Keratinocyte (primary cell): ENCODE measurements around the gene CARD11. TPM values are rescaled to one million over a fixed set of nuclear protein-coding genes. Genes with fewer than 3 reads are reported as not detected.

ENCODE experiments used
- DNase-seq: peaks from one replicate; pipeline ENCODE4 v3.0.0-alpha.2; 2011; ENCODE audit warnings: low read depth, missing footprints, low spot score
- FAIRE-seq: peaks from 2 replicates; lab custom pipeline; 2011; peaks lifted over from hg19 to GRCh38; lab: Jason Lieb, UNC
- H2AFZ ChIP-seq: 2 replicates; pipeline ENCODE4 v1.6.0; 2012; ENCODE audit warnings: low read length, control low read depth, inconsistent platforms; ENCODE audit not compliant: control insufficient read depth
- H3K27ac ChIP-seq: 2 replicates; pipeline ENCODE4 v1.5.1; 2011; ENCODE audit warnings: low read length; ENCODE audit not compliant: control insufficient read depth, insufficient read depth
- H3K27me3 ChIP-seq: 3 replicates; pipeline ENCODE4 v1.6.0; 2011; ENCODE audit warnings: low read length; ENCODE audit not compliant: control insufficient read depth, insufficient read depth; ENCODE audit errors: extremely low read depth
- H3K36me3 ChIP-seq, 2 experiments: 2 replicates in 1 of 2; 3 replicates in 1 of 2; pipeline ENCODE4 v1.5.1; 2011; ENCODE audit warnings: low read length in 2 of 2, mild to moderate bottlenecking in 1 of 2; ENCODE audit not compliant: control insufficient read depth in 2 of 2, insufficient read depth in 2 of 2; ENCODE audit errors: extremely low read depth in 1 of 2
- H3K4me1 ChIP-seq: 3 replicates; pipeline ENCODE4 v1.5.1; 2011; ENCODE audit warnings: low read length; ENCODE audit not compliant: control insufficient read depth, insufficient read depth; ENCODE audit errors: extremely low read depth
- H3K4me2 ChIP-seq: 3 replicates; pipeline ENCODE4 v1.6.0; 2011; ENCODE audit warnings: low read depth, low read length; ENCODE audit not compliant: control insufficient read depth, insufficient read depth; ENCODE audit errors: extremely low read depth
- H3K4me3 ChIP-seq, 3 experiments: fragments of 200-600 bp in 1 of 3; sonication (generic) in 1 of 3; 2 replicates in 2 of 3; 3 replicates in 1 of 3; pipeline ENCODE4 v1.5.1; 2011 to 2016; ENCODE audit warnings: low read length in 3 of 3, mild to moderate bottlenecking in 3 of 3, control low read depth in 2 of 3, inconsistent platforms in 1 of 3, low read depth in 1 of 3, mixed read lengths in 1 of 3, mixed run types in 1 of 3, moderate library complexity in 1 of 3; ENCODE audit not compliant: control insufficient read depth in 2 of 3, insufficient read depth in 2 of 3; ENCODE audit errors: extremely low read depth in 1 of 3
- H3K79me2 ChIP-seq: 2 replicates; pipeline ENCODE4 v1.6.0; 2012; ENCODE audit warnings: low read length; ENCODE audit not compliant: control insufficient read depth, insufficient read depth
- H3K9ac ChIP-seq: 3 replicates; pipeline ENCODE4 v1.6.0; 2011; ENCODE audit warnings: low read length; ENCODE audit not compliant: control insufficient read depth, insufficient read depth; ENCODE audit errors: extremely low read depth
- H3K9me1 ChIP-seq: 3 replicates; pipeline ENCODE4 v1.6.0; 2011; ENCODE audit warnings: low read length; ENCODE audit not compliant: control insufficient read depth, insufficient read depth; ENCODE audit errors: extremely low read depth
- H3K9me3 ChIP-seq: 2 replicates; pipeline ENCODE4 v1.5.1; 2012; ENCODE audit warnings: low read depth, low read length; ENCODE audit not compliant: control insufficient read depth
- H4K20me1 ChIP-seq: 3 replicates; pipeline ENCODE4 v1.6.0; 2011; ENCODE audit warnings: low read length; ENCODE audit not compliant: control insufficient read depth, insufficient read depth; ENCODE audit errors: extremely low read depth
- CTCF ChIP-seq, 3 experiments: IDR thresholded peaks in 1 of 3; conservative IDR thresholded peaks in 1 of 3; optimal IDR thresholded peaks in 1 of 3; 2 replicates in 2 of 3; 3 replicates in 1 of 3; pipeline versions ENCODE3 to v1.5.1; 2011; ENCODE audit warnings: low read length in 3 of 3, mild to moderate bottlenecking in 3 of 3, moderate library complexity in 2 of 3, control low read depth in 1 of 3, inconsistent platforms in 1 of 3; ENCODE audit not compliant: insufficient read depth in 2 of 3; ENCODE audit errors: extremely low read depth in 1 of 3
- EZH2 ChIP-seq: IDR thresholded peaks from one replicate; pipeline ENCODE4 v1.6.1; 2012; ENCODE audit warnings: inconsistent platforms, mild to moderate bottlenecking, low read length, moderate library complexity
- dilution Hi-C: fragments of 300-500 bp; cut with MboI; formaldehyde crosslinking; loops from one replicate; pipeline ENCODE4 v1.7.0; 2020; ENCODE audit warnings: low sequenced_read_pairs; ENCODE audit not compliant: extremely low pct_ligation_motif_present
- polyA plus RNA-seq, 5 experiments: library from polyadenylated mRNA; depleted of rRNA in 3 of 5; stranded (reverse) in 3 of 5; stranded (forward) in 1 of 5; unstranded in 1 of 5; fragments of >200 nt; gene quantifications; 1 replicate in 1 of 5; 2 replicates in 3 of 5; 3 replicates in 1 of 5; pipeline versions ENCODE4 v1.2.1 to v1.2.3, GENCODE V29; 2011 to 2012; ENCODE audit warnings: missing spikeins in 2 of 5, low read depth in 1 of 5, low replicate concordance in 1 of 5

Gene CARD11
- polyA plus RNA-seq, 1 donor (not counting 4 experiments of a cell fraction or from before 2014, with no cell fraction given), result 4.3 TPM

GRCh38 chr7:3013975-3014792 lies 29.5 kb downstream of the CARD11 start:
- Histone ChIP-seq H3K27me3 (no peaks in the 10 kb centered on the region), H3K79me2 (no peaks in the 10 kb centered on the region), H3K36me3 (no peaks in the 10 kb centered on the region), H4K20me1 (no peaks in the 10 kb centered on the region), H3K9me1 (no peaks in the 10 kb centered on the region), H3K4me2 (no peak overlapping the region), H3K4me3 (no peak overlapping the region), H3K9ac (no peak overlapping the region), H3K4me1 (no peaks in the 10 kb centered on the region), H3K27ac (no peak overlapping the region), H2AFZ (no peak overlapping the region), H3K9me3 (no peaks in the 10 kb centered on the region)
- DNase-seq, result no peak
- FAIRE-seq, result no peak
- TF ChIP-seq CTCF (optimal IDR thresholded peaks at IDR 0.05 in 1 of 3, IDR thresholded peaks at IDR 0.05 in 1 of 3, conservative IDR thresholded peaks at IDR 0.05 in 1 of 3; ENCODE audit: extremely low read depth in 1 of 3, insufficient read depth in 2 of 3, low read length in 3 of 3), result no peak
- TF ChIP-seq EZH2, result no peak
- dilution Hi-C loops, result no loop called here

- FAIRE-seq (no peak), DNase-seq (no peak)
- H4K20me1 ChIP-seq, result no peaks in the 10 kb centered on the region
- no peaks in the 10 kb centered on the region for H3K9me1 ChIP-seq
- H3K4me1 ChIP-seq, result no peaks in the 10 kb centered on the region
- no peak overlapping the region for H2AFZ ChIP-seq
- no peak overlapping the region for H3K27ac ChIP-seq
- H3K4me3 ChIP-seq, result no peak overlapping the region
- no peaks in the 10 kb centered on the region for H3K27me3 ChIP-seq
- no peak overlapping the region for H3K9ac ChIP-seq
- no peak overlapping the region for H3K4me2 ChIP-seq
- TF ChIP-seq CTCF (optimal IDR thresholded peaks at IDR 0.05 in 1 of 3, IDR thresholded peaks at IDR 0.05 in 1 of 3, conservative IDR thresholded peaks at IDR 0.05 in 1 of 3; ENCODE audit: extremely low read depth in 1 of 3, insufficient read depth in 2 of 3, low read length in 3 of 3) (no peak), EZH2 (no peak)
- dilution Hi-C loops, result no loop called here
- H3K79me2 ChIP-seq, result no peaks in the 10 kb centered on the region
- no peaks in the 10 kb centered on the region for H3K9me3 ChIP-seq
- H3K36me3 ChIP-seq, result no peaks in the 10 kb centered on the region
These were observed 32.3 kb downstream of the CARD11 start for GRCh38 chr7:3011211-3011852.
